GM18907 (cell line): ENCODE measurements around the gene GAS2L3.
"Not testable (repeated sequence)": the region's sequence is repeated elsewhere in the genome, so short reads cannot be mapped to it uniquely, and the experiment has no call there.

ENCODE experiments used
- ATAC-seq: cut with Tn5 transposase; IDR thresholded peaks from one replicate; pipeline ENCODE4 v1.9.1; 2021; ENCODE audit warnings: mild to moderate bottlenecking, moderate library complexity; ENCODE audit not compliant: unreplicated experiment

GAS2L3 gene

GRCh38 chr12:100573292-100574186 is at the start of gene GAS2L3:
Gene GAS2L3 (plus strand): TSS chr12:100573684. CDS start chr12:100594905, 21,221 bp downstream.
- peak; percentile 97 for ATAC-seq

GRCh38 chr12:100528034-100528433 is 45.5 kb upstream of the GAS2L3 start:
- no peak for ATAC-seq

GRCh38 chr12:100528471-100529127 is 44.9 kb upstream of the GAS2L3 start:
- no peak for ATAC-seq

GRCh38 chr12:100529756-100530350 is 43.6 kb upstream of the GAS2L3 start:
- ATAC-seq, result no peak

- no peak for ATAC-seq
Measured at GRCh38 chr12:100533376-100533775, 40.1 kb upstream of the GAS2L3 start.

GRCh38 chr12:100534625-100535227 is 38.8 kb upstream of the GAS2L3 start:
- no peak for ATAC-seq

GRCh38 chr12:100539202-100539601 is 34.3 kb upstream of the GAS2L3 start:
- no peak for ATAC-seq

GRCh38 chr12:100544165-100544564 is 29.3 kb upstream of the GAS2L3 start:
- ATAC-seq, result no peak

- no peak for ATAC-seq
Measured at GRCh38 chr12:100545092-100545491, 28.4 kb upstream of the GAS2L3 start.

- ATAC-seq, result no peak
Measured at GRCh38 chr12:100553936-100554335, 19.5 kb upstream of the GAS2L3 start.

- no peak for ATAC-seq
Measured at GRCh38 chr12:100554608-100555077, 18.8 kb upstream of the GAS2L3 start.

- ATAC-seq, result no peak
Measured at GRCh38 chr12:100555722-100556121, 17.8 kb upstream of the GAS2L3 start.

- no peak for ATAC-seq
Measured at GRCh38 chr12:100557357-100557756, 16.1 kb upstream of the GAS2L3 start.

- not testable (repeated sequence) for ATAC-seq
Measured at GRCh38 chr12:100559261-100559660, 14.2 kb upstream of the GAS2L3 start.

GRCh38 chr12:100564090-100564489 is 9.4 kb upstream of the GAS2L3 start:
- no peak for ATAC-seq

- no peak for ATAC-seq
Measured at GRCh38 chr12:100564905-100565467, 8.5 kb upstream of the GAS2L3 start.

GRCh38 chr12:100565987-100566545 is 7.4 kb upstream of the GAS2L3 start:
- ATAC-seq, result no peak

GRCh38 chr12:100566887-100567637 is 6.4 kb upstream of the GAS2L3 start:
- ATAC-seq, result peak; percentile 95

- ATAC-seq, result peak; percentile 29
Measured at GRCh38 chr12:100567945-100568344, 5.5 kb upstream of the GAS2L3 start.

GRCh38 chr12:100572184-100572583 is 1.3 kb upstream of the GAS2L3 start:
- no peak for ATAC-seq
